GM19025 (cell line): ENCODE measurements around the gene PDIA4.
"Not testable (repeated sequence)": the region's sequence is repeated elsewhere in the genome, so short reads cannot be mapped to it uniquely, and the experiment has no call there.

Experiments
- ATAC-seq: cut with Tn5 transposase; IDR thresholded peaks from one replicate; pipeline ENCODE4 v1.9.1; 2021; ENCODE audit warnings: mild to moderate bottlenecking, low read depth, moderate library complexity; ENCODE audit not compliant: unreplicated experiment

The PDIA4 gene, protein sequence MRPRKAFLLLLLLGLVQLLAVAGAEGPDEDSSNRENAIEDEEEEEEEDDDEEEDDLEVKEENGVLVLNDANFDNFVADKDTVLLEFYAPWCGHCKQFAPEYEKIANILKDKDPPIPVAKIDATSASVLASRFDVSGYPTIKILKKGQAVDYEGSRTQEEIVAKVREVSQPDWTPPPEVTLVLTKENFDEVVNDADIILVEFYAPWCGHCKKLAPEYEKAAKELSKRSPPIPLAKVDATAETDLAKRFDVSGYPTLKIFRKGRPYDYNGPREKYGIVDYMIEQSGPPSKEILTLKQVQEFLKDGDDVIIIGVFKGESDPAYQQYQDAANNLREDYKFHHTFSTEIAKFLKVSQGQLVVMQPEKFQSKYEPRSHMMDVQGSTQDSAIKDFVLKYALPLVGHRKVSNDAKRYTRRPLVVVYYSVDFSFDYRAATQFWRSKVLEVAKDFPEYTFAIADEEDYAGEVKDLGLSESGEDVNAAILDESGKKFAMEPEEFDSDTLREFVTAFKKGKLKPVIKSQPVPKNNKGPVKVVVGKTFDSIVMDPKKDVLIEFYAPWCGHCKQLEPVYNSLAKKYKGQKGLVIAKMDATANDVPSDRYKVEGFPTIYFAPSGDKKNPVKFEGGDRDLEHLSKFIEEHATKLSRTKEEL

GRCh38 chr7:149028346-149029109 lies at the start of gene PDIA4:
TSS of gene PDIA4 (minus strand) at chr7:149028505. CDS start at chr7:149028408, 97 bp downstream.
- peak; percentile 88 for ATAC-seq

GRCh38 chr7:149077594-149077993 lies 49.3 kb upstream of the PDIA4 start:
- ATAC-seq, result no peak

DNA sequence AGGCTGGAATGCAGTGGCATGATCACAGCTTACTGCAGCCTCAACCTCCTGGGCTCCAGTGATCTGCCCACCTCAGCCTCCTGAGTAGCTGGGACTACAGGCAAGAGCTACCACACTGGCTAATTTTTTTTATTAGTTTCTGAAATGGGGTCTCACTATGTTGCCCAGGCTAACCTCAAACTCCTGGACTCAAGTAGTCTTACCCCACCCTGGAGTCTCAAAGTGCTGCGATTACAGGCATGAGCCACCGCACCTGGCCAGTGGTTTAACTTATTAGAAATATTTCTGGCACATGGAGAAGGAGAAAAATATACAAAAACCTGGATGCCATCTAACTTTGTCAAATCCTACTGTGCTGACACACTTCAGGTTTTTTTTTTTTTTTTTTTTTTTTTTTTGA lies 47.0 kb upstream of the PDIA4 start:
- no peak for ATAC-seq

DNA sequence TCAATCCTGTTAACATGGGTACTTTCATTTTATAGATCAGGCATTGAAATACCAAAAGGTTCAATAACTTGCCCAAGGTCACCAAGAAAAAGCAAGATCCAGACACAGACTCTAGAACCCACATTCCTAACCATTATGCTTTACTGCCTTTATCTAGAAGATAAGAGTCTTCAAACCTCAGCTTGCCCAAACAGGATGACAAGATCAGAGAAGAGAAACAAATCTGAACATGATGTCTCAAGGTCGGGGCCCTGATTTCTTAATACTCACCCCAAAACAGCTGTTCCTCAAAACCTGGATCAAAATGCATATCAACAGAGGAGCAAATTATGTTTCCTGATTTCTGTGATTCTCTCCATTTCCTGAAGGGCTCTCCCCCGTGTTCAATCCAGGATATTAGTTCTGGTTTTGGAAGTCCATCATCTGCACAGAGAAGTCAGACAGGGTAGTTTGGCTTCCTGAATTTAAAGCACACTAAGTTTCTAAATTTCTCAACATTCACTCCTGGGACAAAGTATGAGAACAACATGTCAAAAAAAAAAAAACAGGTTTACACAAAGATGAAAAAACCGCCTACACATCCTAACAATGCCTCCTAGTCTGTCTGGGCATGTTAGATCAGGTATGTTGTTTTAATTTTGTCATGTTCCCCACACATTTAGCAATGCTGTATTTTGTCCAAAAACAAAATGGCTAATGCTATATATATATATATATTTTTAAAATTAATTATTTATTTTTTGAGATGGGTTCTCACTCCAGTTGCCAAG lies 46.0 kb upstream of the PDIA4 start:
- no peak for ATAC-seq

- no peak for ATAC-seq
Observed at GRCh38 chr7:149072438-149072775, 44.1 kb upstream of the PDIA4 start.

DNA sequence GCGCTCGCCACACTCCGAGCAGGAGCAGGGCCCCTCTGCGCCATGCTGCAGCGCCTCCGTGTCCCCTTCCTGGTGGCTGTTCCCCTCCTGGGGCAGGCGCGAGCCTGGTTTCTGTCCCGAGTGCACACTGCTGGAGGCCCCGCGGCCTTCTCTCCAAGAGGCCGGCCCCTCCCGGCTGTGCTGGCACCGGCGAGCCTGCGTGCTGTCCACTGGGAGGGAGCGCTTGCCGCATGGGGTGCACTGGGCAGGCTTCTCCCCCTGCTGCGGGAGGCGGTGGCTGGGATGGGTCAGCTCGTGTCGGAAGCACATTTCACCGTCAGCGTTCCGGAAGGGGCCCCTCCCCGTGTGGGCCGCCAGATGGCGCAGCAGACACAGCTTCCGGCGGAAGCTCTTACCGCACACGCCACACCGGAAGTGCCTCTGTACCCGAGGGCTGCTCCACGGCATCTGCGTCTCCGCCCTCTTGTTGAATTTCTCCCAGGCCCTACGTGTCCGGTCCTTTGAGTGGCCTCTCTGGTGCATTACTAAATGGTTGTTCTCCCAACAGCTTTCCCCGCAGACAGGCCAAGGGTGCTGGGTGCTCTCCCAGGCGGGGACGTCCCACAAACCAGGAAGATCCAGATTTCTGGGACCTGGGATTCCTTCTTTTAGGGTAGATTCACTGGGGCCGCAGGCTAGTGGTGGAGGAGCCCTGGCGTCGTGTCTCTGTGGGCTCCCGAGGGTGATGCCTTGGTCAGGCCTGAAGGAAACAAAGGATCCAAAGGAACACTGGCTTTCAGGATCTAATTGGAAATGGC lies 43.5 kb upstream of the PDIA4 start:
- no peak for ATAC-seq

- no peak for ATAC-seq
Observed at GRCh38 chr7:149071182-149071635, 42.9 kb upstream of the PDIA4 start.

DNA sequence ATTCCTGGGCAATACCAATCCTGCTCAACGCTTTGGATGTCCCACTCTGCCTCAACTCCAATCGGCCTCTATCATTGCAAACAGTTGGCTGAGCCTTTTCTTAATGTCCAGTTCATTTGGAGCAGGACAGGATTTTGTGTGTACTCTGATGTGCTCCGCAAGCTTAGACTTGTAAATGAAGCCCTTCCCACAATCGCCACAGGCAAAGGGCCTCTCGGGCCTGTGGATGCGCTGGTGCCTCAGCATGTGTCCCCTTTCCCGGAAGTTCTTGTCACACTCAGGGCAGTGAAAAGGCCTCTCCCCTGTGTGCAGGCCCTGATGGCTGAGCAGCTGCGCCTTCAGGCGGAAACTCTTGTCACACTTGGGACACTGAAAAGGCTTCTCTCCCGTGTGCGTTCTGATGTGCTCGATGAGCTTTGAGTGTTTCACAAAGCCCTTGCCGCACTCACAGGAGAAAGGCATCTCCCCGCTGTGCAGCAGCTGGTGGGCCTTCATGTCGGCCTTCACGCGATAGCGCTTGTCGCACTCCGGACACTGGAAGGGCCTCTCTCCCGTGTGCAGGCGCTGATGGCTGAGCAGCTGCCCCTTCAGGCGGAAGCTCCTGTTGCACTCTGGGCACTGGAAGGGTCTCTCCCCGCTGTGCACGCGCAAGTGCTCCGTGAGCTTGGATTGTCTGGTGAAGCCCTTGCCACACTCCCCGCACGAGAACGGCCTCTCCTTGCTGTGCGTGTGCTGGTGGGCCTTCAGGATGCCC lies 42.2 kb upstream of the PDIA4 start:
- no peak for ATAC-seq

DNA sequence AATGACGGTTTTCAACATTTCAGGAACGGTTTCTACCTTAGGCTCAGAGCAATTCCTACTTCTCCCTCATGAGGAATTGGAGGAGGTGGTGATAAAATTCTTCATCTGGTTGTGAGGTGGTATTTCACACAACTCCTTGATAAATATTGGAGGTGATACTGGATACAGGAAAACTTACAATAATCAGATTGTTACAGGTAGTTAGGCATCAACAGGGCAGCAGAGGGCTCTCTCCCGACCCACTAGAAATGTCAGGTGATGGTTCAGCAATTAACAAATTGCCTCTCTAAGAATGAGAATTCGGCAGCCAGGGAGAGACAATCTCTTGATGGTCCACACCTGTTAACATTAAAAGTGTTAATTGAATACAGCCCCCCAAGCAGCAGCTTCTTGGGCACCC lies 39.6 kb upstream of the PDIA4 start:
- ATAC-seq, result no peak

- no peak for ATAC-seq
Observed at GRCh38 chr7:149063476-149063875, 35.2 kb upstream of the PDIA4 start.

DNA sequence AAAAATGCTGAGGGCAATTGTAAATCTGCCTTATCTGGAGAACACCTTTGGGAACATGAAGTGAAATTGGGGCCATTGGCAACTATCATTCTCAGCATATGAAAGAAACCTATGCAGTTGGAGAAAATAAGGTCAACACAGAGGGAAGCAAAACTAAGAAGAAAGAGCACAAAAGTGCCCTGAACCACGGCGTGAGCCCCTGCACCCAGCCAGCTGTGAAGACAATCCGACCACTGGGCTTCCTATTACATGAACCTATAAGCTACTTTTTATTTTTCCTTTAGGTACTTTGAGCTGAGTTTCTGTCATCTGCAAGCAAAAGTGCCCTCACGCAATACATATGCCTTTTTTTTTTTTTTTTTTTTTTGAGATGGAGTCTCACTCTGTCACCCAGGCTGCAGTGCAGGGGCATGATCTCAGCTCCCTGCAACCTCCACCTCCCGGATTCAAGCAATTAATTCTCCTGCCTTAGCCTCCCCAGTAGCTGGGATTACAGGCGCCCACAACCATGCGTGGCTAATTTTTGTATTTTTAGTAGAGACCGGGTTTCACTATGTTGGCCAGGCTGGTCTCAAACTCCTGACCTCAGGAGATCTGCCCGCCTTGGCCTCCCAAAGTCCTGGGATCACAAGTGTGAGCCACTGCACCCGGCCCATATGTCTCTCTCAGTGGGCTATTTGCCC lies 34.1 kb upstream of the PDIA4 start:
- not testable (repeated sequence) for ATAC-seq

DNA sequence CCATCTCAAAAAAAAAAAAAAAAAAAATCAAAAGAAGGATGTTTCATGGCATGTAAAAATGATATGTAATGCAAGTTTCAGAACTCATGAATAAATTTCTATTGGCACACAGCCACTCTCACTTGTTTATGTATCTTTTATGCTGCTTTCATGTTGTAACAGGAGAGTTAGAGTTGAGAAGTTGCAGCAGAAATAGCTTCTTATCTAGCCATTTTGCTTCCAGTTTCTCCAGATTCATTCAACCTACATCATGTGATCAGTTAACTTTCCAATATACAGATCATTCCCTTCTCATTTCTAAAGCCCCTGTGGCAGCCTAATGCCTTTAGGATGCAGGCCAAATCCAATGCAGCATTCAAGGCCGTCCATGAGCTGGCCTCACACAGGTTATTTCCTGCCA lies 31.9 kb upstream of the PDIA4 start:
- ATAC-seq, result no peak

GRCh38 chr7:149053885-149054284 lies 25.6 kb upstream of the PDIA4 start:
- ATAC-seq, result no peak

DNA sequence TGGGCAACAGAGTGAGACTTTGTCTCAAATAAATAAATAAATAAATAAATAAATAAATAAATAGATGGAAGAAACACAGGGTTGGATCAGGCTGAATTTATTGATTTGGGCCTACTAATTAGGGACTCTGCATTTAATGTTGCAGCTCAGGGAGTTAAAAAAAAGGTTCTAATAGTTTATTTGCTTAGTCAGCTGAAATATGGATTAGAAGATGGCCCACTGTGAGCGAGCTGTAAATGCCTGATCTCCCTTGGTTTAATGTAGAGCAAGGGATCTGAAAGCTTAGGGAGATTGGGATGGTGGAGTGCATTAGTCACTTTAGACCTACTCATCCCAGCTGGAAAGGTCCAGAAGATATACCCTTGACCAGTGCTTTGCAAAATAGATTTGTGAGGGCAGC lies 25.1 kb upstream of the PDIA4 start:
- ATAC-seq, result no peak

GRCh38 chr7:149050941-149051340 lies 22.6 kb upstream of the PDIA4 start:
- ATAC-seq, result no peak

DNA sequence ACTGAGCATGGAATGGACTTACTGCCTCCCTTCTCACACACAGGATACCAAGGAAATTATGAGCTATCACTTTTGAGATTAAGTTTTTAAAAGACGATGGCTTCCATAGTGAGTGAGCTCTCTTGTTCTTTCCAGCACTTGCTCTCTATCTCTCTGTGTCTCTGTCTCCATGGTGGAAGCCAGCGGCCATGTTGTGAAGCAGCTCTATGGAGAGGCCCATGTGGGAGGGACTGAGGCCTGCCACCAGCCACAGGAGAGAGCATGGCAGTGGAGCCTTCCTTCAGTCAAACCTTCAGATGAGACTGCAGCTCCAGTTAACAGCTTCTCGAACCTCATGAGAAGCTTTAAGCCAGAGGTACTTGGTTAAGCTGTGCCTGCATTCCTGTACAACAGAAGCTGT lies 20.5 kb upstream of the PDIA4 start:
- ATAC-seq, result no peak

- no peak for ATAC-seq
Observed at GRCh38 chr7:149046416-149046815, 18.1 kb upstream of the PDIA4 start.

DNA sequence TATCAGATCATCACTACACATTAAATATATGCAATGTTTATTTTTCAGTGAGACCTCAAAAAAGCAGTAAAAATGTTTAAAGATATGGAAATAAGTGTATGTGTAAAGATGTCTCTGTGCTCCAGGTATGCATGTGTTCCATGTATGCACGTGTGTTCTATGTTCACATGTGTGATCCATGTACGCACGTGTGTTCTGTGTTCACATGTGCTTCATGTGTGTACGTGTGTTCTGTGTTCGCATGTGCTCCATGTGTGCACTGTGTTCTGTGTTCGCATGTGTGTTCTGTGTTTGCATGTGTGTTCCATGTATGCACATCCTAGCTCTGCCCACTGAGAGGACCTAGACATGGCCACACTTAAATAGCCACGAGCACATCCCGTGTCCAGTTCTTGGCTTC lies 15.6 kb upstream of the PDIA4 start:
- ATAC-seq, result no peak

DNA sequence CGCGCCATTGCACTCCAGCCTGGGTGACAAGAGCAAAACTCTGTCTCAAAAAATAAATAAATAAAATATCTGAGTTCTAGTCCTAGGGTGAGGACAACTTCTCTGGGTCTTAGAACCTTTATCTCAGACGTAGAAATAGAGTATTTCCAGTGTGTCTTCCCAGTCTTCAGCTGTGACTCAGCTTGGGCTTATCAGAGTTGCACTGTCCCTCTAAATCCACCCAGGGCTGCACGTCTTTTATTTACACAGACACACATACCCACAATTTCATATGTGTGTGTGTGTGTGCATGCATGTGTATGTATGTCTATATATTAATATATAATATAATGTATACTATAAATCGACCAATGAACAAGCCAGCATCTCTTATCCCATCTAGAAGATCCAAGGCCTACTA lies 13.0 kb upstream of the PDIA4 start:
- no peak for ATAC-seq
